ENCODE results near the gene RNF20.

Gene RNF20

GRCh38 chr9:101590901-101591300, 57.2 kb downstream of the RNF20 start:
- no peak for DNase-seq (ENCODE audit: low spot score)

GRCh38 chr9:101591787-101592446, 58.3 kb downstream of the RNF20 start:
- no peak for DNase-seq (ENCODE audit: low spot score)

GRCh38 chr9:101592788-101593187, 59.1 kb downstream of the RNF20 start:
- DNase-seq (ENCODE audit: low spot score), result no peak

DNA sequence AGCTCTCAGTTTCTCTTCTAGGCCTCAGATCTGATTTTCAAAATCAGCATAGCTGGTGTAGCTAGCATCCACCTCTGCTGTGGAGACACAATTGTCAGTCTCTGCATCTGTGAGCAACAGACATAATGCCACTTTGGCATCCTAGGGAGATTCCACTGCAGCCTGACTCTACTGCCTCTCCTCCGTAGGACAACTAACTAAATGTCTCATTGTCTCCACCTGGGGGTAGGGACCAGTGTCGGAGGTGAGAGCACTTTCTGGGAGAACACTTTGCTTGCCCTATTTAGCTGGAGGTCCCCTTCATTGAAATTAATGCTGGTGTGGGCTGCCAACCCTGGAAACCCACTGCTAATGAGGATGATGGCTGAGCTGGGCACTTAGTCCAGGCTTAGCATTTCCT, 59.7 kb downstream of the RNF20 start:
- DNase-seq (ENCODE audit: low spot score), result no peak

GRCh38 chr9:101594796-101595195, 61.1 kb downstream of the RNF20 start, which contains the start of gene PPP3R2:
Gene PPP3R2, minus strand, starts transcription at chr9:101594969. Its CDS starts 48 bp downstream, at chr9:101594921.
- DNase-seq (ENCODE audit: low spot score), result no peak

DNA sequence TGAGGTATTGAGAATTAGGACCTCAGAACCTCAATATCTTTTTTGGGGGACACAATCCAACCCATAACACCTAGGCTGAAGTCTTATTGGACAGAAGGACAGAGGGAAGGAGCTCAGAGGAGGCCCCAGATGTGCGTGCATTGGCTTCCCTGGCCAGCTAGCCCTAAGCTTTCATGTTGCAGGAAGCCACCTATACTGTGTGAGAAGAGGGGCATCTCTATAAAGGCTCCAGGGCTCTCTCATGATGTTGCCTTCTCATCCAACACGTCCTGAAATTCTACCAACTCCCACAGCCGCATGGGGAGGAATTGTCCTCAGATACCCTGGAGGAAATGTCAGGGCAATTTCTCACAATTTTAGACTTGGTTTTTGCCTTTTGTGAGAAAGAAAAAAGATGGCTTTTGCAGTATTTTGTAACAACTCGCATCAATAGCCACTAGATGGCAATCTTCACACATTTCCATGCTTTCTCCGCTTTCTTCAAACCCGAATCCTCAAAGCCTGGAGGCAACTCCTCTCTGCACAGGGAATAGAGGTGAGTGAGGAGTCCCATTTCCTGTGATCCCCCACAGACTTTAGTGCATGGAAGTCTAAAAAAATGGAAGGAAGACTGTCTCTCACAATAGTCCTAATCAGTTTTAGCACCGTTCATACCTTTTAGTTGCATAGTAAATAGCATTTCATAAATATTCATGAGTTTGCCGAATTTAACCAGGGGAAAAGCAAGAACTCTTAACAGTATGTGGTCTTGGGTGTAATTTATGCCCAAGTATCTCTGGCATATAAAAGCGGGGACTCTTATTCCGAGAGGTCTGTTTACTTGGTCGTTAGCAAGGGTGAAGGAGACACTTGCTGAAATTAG, 68.5 kb downstream of the RNF20 start:
- peak; percentile 53 for DNase-seq (ENCODE audit: low spot score)

DNA sequence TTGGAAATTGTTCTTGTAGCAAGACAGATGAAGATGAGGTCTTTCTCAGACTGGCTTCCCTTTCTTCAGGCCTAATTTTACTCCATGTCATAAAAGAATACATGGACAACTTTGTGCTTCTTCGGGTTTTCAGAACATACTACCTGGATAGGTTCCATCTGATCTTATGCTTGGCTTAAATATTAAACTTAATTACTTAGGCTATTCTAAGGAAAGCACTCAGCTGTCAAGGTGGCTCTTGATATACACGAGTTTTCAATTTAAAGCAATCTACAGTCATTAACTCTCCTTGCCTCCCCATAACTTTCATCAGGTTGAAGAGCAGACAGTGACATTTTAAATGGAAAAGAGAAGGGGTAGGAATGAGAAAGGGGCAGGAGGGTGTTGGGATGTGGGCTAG, 70.6 kb downstream of the RNF20 start:
- DNase-seq (ENCODE audit: low spot score), result no peak

DNA sequence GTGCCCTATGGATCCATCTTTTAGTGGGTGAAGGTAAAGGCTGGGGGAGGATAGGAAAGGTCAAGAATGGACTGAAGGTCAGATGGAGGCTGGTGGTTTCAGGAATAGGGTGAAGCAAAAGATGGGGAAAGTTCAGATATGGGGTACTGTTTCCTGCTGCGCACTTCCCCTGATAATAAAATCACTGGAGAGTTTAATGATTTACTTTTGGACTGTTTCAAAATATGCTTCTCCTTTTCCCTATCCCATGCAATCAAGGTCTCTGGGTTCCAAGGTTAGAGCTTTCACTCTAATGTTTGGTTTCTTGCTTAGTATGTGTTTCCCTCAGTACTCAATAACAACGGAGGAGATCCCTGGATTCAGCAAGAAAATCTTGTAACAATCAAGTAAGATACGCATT, 71.9 kb downstream of the RNF20 start:
- no peak for DNase-seq (ENCODE audit: low spot score)

Data from kidney tubule cell (primary cell).